Adrenal gland (tissue), 12 donors: ENCODE results near the gene LONRF2. TPM values are rescaled to one million over a fixed set of nuclear protein-coding genes. Genes with fewer than 3 reads are reported as not detected.

ENCODE experiments used
- DNase-seq, 7 donors: peaks; one replicate each; pipeline ENCODE4 v3.0.0-alpha.2; 2019 to 2020
- H3K27ac ChIP-seq, 5 donors: fragments of 200-600 bp; sonication (generic) in 4 of 5; 1 replicate in 3 of 5; 2 replicates in 2 of 5; pipeline versions ENCODE4 v1.5.1 to v1.8.0; 2016 to 2020; ENCODE audit warnings: mild to moderate bottlenecking in 1 of 5
- H3K27me3 ChIP-seq: fragments of 200-600 bp; 2 replicates; pipeline ENCODE4 v1.8.0; 2021
- H3K36me3 ChIP-seq, 2 donors: fragments of 200-600 bp; replicated peaks in 1 of 2; 1 replicate in 1 of 2; 2 replicates in 1 of 2; pipeline versions ENCODE4 v1.5.1 to v1.8.0; 2018 to 2022
- H3K4me1 ChIP-seq, 2 donors: fragments of 200-600 bp; replicated peaks in 1 of 2; 1 replicate in 1 of 2; 2 replicates in 1 of 2; pipeline versions ENCODE4 v1.5.1 to v1.8.0; 2018 to 2021
- H3K4me3 ChIP-seq, 4 donors: fragments of 200-600 bp; sonication (generic) in 3 of 4; one replicate each; pipeline ENCODE4 v1.5.1; 2016 to 2018
- H3K9me3 ChIP-seq, 3 donors: fragments of 200-600 bp; sonication (generic) in 1 of 3; replicated peaks in 1 of 3; 1 replicate in 2 of 3; 2 replicates in 1 of 3; pipeline versions ENCODE4 v1.5.1 to v1.8.0; 2016 to 2021
- POLR2A ChIP-seq, 2 donors: fragments of 450-650 bp; IDR thresholded peaks; one replicate each; pipeline ENCODE4 v1.6.1; 2017; ENCODE audit warnings: antibody characterized with exemption in 2 of 2, mild to moderate bottlenecking in 2 of 2, moderate library complexity in 1 of 2
- WGBS, 4 donors: extraction: QIAGEN DNeasy Blood & Tissue Kit in 2 of 4; methylation state at CpG; one replicate each; pipeline versions ENCODE4 v1.1.5 to v1.1.7; 2013 to 2017; 5-methylcytosine and 5-hydroxymethylcytosine counted together
- intact Hi-C, 2 donors: fragments of 100-400 bp; cut with DNase I; formaldehyde crosslinking; loops; one replicate each; pipeline versions ENCODE4 v1.14.1 to v1.15.0; 2022 to 2023
- polyA plus RNA-seq, 3 donors: library from polyadenylated mRNA; stranded (reverse); fragments of 200-250 nt in 2 of 3; fragments of 350-450 nt in 1 of 3; fragmentation: Illumina TruSeq in 1 of 3; extraction: RNeasy Lipid Tissue Mini Kit (QIAGEN cat#74804) in 1 of 3; gene quantifications; one replicate each; pipeline ENCODE4 v1.2.3, GENCODE V29; 2013 to 2014
- small RNA-seq, 2 donors: library from RNA; depleted of rRNA; stranded (forward); fragments of <200 nt; gene quantifications; one replicate each; pipeline ENCODE3, GENCODE V24; 2016
- total RNA-seq, 9 donors: library from RNA; depleted of rRNA in 4 of 9; stranded (reverse); fragments of >200 nt in 4 of 9; fragments of 120-200 nt in 1 of 9; fragmentation: NEBNext Ultra II Directional in 1 of 9; extraction: Animal tissue kit (Norgen Biotek cat#: 25700) in 1 of 9; gene quantifications; one replicate each; pipeline versions ENCODE4 v1.1.0 to v1.2.4, GENCODE V29; 2013 to 2023
- TF ChIP-seq, protein P1 (sequence below), 6 experiments: fragments of 450-650 bp in 4 of 6; fragments of 200-600 bp in 2 of 6; sonication (generic) in 1 of 6; IDR thresholded peaks; 1 replicate in 5 of 6; 2 replicates in 1 of 6; pipeline versions ENCODE4 v1.5.1 to v1.8.0; 2016 to 2021; ENCODE audit warnings: antibody characterized with exemption in 6 of 6, mild to moderate bottlenecking in 2 of 6, moderate library complexity in 1 of 6
- donor health status: healthy with polysubstance abuse.
- donor health status: Bipolar disorder and iron deficiency.
- donor health status: DM: yes; HTN: yes; CAD: no.
- donor health status: DM: no; HTN: no; CAD: no.
- donor health status: DM: no; HTN: no; CAD: no.
- donor health status: DM: yes; HTN: yes; CAD: no.

Gene LONRF2
- total and polyA plus RNA-seq, 12 donors, result 8.1 to 110 (median 43.0) TPM

DNA sequence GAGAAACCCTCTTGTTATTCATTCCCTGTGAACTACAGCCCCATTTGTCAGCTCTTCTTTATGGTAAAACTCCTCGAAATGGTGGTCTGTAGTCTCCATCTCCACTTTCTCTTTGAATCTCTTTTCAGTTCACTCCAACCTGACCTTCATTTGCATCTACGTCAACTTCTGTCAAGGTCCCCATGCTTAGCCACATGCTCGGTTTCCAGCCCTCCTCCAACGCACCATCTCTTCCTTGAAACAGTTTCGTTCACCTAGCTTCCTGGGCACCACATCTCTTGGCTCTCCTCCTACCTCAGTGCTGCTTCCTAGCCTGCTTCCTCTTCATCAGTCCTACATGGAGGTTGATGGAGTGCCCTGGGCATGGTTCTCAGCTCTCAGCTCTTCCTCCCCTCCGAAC is 98.8 kb downstream of the LONRF2 start:
- no peaks in the 10 kb centered on the region for H3K9me3 ChIP-seq
- DNase-seq, result no peak
- H3K4me3 ChIP-seq, result no peak overlapping the region
- H3K4me1 ChIP-seq, result no peaks in the 10 kb centered on the region
- H3K27ac ChIP-seq, result no peak overlapping the region
- TF ChIP-seq, protein P1, sequence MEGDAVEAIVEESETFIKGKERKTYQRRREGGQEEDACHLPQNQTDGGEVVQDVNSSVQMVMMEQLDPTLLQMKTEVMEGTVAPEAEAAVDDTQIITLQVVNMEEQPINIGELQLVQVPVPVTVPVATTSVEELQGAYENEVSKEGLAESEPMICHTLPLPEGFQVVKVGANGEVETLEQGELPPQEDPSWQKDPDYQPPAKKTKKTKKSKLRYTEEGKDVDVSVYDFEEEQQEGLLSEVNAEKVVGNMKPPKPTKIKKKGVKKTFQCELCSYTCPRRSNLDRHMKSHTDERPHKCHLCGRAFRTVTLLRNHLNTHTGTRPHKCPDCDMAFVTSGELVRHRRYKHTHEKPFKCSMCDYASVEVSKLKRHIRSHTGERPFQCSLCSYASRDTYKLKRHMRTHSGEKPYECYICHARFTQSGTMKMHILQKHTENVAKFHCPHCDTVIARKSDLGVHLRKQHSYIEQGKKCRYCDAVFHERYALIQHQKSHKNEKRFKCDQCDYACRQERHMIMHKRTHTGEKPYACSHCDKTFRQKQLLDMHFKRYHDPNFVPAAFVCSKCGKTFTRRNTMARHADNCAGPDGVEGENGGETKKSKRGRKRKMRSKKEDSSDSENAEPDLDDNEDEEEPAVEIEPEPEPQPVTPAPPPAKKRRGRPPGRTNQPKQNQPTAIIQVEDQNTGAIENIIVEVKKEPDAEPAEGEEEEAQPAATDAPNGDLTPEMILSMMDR (IDR thresholded peaks at IDR 0.05), result no peak
- no peak for TF ChIP-seq POLR2A (IDR thresholded peaks at IDR 0.05)
- WGBS, 4 donors, result 71 to 87% (median 75%) methylated on average over 6 of the region's 6 CpGs
- H3K36me3 ChIP-seq, result no peaks in the 10 kb centered on the region
- intact Hi-C loops, result no loop called here
- no peaks in the 10 kb centered on the region for H3K27me3 ChIP-seq

Small RNAs within 50 kb of the gene (small RNA-seq; reads per million reads assigned to genes)
- 0 reads per million in 2 donors for gene AC012493.2

Other genes starting within 250 kb of the LONRF2 start
- gene AFF3, start 179.9 kb downstream of the LONRF2 start, total RNA-seq, result 1 to 10 TPM; 1.9 to 7.5 (median 4.0) TPM
- gene AFF3, start 179.9 kb downstream of the LONRF2 start, polyA plus RNA-seq, result 1 to 10 TPM; 1.1 to 4.3 (median 3.4) TPM
- 10 to 100 TPM in 5 of 9 donors, 1 to 10 TPM in 4; 5.6 to 18.4 (median 11.9) TPM for gene CHST10, start 95.2 kb upstream of the LONRF2 start, total RNA-seq
- 10 to 100 TPM in 1 of 3 donors, 1 to 10 TPM in 2; 8.9 to 10.1 (median 9.9) TPM for gene CHST10, start 95.2 kb upstream of the LONRF2 start, polyA plus RNA-seq
- not detected for gene NMS, start 148.0 kb upstream of the LONRF2 start, total RNA-seq
- not detected for gene NMS, start 148.0 kb upstream of the LONRF2 start, polyA plus RNA-seq
- 10 to 100 TPM in 7 of 9 donors, 1 to 10 TPM in 2; 9.6 to 22.9 (median 17.1) TPM for gene PDCL3, start 240.5 kb upstream of the LONRF2 start, total RNA-seq
- gene PDCL3, start 240.5 kb upstream of the LONRF2 start, polyA plus RNA-seq, result 10 to 100 TPM; 15.5 to 51.3 (median 23.4) TPM